ENCODE measurements around the gene FAM181A. TPM values are rescaled to one million over a fixed set of nuclear protein-coding genes. Genes with fewer than 3 reads are reported as not detected.

Gene FAM181A
- total RNA-seq, 1 donor from 2014 or later, result 3.0 TPM

GRCh38 chr14:93962701-93963601, 35.8 kb downstream of the FAM181A start:
- DNase-seq, result no peak

GRCh38 chr14:93963692-93964091, 36.5 kb downstream of the FAM181A start:
- DNase-seq, result no peak

- no peak for DNase-seq
These were observed 37.1 kb downstream of the FAM181A start for GRCh38 chr14:93964281-93964680.

- DNase-seq, result no peak
These were observed 37.7 kb downstream of the FAM181A start for GRCh38 chr14:93964820-93965286.

- DNase-seq, result no peak
These were observed 38.2 kb downstream of the FAM181A start for GRCh38 chr14:93965287-93965821.

- no peak for DNase-seq
These were observed 38.9 kb downstream of the FAM181A start for GRCh38 chr14:93965946-93966474.

- DNase-seq, result no peak
These were observed 40.6 kb downstream of the FAM181A start for GRCh38 chr14:93967637-93968250.

- no peak for DNase-seq
These were observed 42.1 kb downstream of the FAM181A start for GRCh38 chr14:93969082-93969828.

GRCh38 chr14:93970585-93970964, 43.4 kb downstream of the FAM181A start:
- DNase-seq, result no peak

- no peak for DNase-seq
These were observed 44.0 kb downstream of the FAM181A start for GRCh38 chr14:93970965-93971634.

GRCh38 chr14:93971635-93972027, 44.5 kb downstream of the FAM181A start:
- DNase-seq, result no peak

GRCh38 chr14:93972618-93973205, 45.6 kb downstream of the FAM181A start:
- no peak for DNase-seq

- DNase-seq, result no peak
These were observed 46.5 kb downstream of the FAM181A start for GRCh38 chr14:93973607-93974006.

- DNase-seq, result no peak
These were observed 47.2 kb downstream of the FAM181A start for GRCh38 chr14:93974299-93974698.

GRCh38 chr14:93974833-93975232, 47.7 kb downstream of the FAM181A start:
- DNase-seq, result no peak

- no peak for DNase-seq
These were observed 48.8 kb downstream of the FAM181A start for GRCh38 chr14:93975791-93976476.

- DNase-seq, result no peak
These were observed 49.4 kb downstream of the FAM181A start, which contains the start of gene ASB2 for GRCh38 chr14:93976477-93977057. ASB2 (minus strand) TSS chr14:93976570; CDS start chr14:93964539, 12,031 bp downstream.

GRCh38 chr14:93977171-93977570, 50.0 kb downstream of the FAM181A start:
- no peak for DNase-seq

GRCh38 chr14:93977790-93978581, 50.8 kb downstream of the FAM181A start:
- no peak for DNase-seq
